Mucosa of stomach (tissue), 1 donor: ENCODE measurements around the gene CST9.

Experiments used
- H3K27me3 ChIP-seq: one replicate; pipeline ENCODE4 v1.7.0; 2013; ENCODE audit warnings: mild to moderate bottlenecking, low read length; ENCODE audit not compliant: control insufficient read depth, insufficient read depth
- H3K36me3 ChIP-seq: one replicate; pipeline ENCODE4 v1.7.0; 2013; ENCODE audit warnings: low read length; ENCODE audit not compliant: control insufficient read depth, insufficient read depth
- H3K4me1 ChIP-seq: one replicate; pipeline ENCODE4 v1.7.0; 2013; ENCODE audit warnings: mild to moderate bottlenecking, low read length; ENCODE audit not compliant: control insufficient read depth, insufficient read depth
- H3K4me3 ChIP-seq: one replicate; pipeline ENCODE4 v1.7.0; 2013; ENCODE audit warnings: low read length
- H3K9ac ChIP-seq: one replicate; pipeline ENCODE4 v1.7.0; 2013; ENCODE audit warnings: mild to moderate bottlenecking, low read length, moderate library complexity
- H3K9me3 ChIP-seq: one replicate; pipeline ENCODE4 v1.7.0; 2013; ENCODE audit warnings: mild to moderate bottlenecking, low read length, moderate library complexity; ENCODE audit not compliant: control insufficient read depth
- donor health status: Pancreatic carcinoma.

CST9 gene

DNA sequence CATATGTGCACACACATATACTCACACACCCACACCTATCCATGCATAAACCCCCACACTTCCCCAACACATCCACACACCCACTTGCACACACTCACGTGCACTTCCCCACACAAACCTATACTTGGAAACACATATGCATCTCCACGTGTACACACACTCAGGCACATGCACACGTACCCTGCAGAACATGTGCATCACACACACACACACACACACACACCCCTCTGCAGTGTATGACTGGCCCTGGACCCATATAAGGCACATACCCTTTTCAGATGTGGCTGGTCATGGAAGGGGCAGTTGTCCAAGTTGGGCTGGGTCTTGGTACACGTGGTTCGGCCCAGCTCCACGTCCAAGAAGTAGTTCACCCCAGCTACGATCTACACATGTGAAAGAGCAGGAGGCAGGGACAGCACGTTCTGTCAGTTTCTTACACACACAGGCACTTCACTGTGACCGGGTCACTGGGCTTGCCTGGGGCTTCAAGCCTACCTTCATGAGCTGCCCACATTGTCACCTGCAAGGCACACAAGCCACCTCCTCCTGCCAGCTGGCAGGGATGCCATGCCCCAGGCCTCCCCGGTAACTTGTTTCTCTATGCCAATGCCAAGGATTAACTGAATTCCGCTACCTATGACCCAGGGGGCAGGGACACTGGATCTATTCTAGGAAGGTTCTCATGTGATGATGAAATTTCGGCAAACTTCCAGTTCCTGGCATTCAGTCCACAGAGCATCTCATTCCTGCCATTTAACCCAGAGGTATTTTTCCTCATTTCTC, 29.5 kb upstream of the CST9 start:
- Histone ChIP-seq H3K4me3 (peak overlapping the region; percentile 19), H3K27me3 (no peaks in the 10 kb centered on the region), H3K9ac (no peak overlapping the region), H3K36me3 (peaks cover 17% of the 10 kb centered on the region), H3K9me3 (no peaks in the 10 kb centered on the region), H3K4me1 (peaks cover 34% of the 10 kb centered on the region)

GRCh38 chr20:23634044-23634801, 28.5 kb upstream of the CST9 start:
- Histone ChIP-seq H3K36me3 (peaks cover 17% of the 10 kb centered on the region), H3K4me3 (peak overlapping the region; percentile 19), H3K4me1 (peaks cover 44% of the 10 kb centered on the region)

GRCh38 chr20:23632711-23633573, 27.2 kb upstream of the CST9 start:
- Histone ChIP-seq H3K9ac (no peak overlapping the region), H3K36me3 (peaks cover 17% of the 10 kb centered on the region), H3K4me1 (peaks cover 44% of the 10 kb centered on the region), H3K9me3 (no peaks in the 10 kb centered on the region), H3K27me3 (no peaks in the 10 kb centered on the region), H3K4me3 (no peak overlapping the region)

More at GRCh38 chr20:23634044-23634801, 28.5 kb upstream of the CST9 start:
- no peaks in the 10 kb centered on the region for H3K9me3 ChIP-seq
- H3K27me3 ChIP-seq, result no peaks in the 10 kb centered on the region
- H3K9ac ChIP-seq, result no peak overlapping the region

- peaks cover 44% of the 10 kb centered on the region for H3K4me1 ChIP-seq
- H3K36me3 ChIP-seq, result peaks cover 17% of the 10 kb centered on the region
- no peak overlapping the region for H3K4me3 ChIP-seq
- no peaks in the 10 kb centered on the region for H3K9me3 ChIP-seq
- H3K27me3 ChIP-seq, result no peaks in the 10 kb centered on the region
- no peak overlapping the region for H3K9ac ChIP-seq
These were observed 26.4 kb upstream of the CST9 start for GRCh38 chr20:23631981-23632710.

- Histone ChIP-seq H3K4me1 (peaks cover 44% of the 10 kb centered on the region), H3K36me3 (peaks cover 17% of the 10 kb centered on the region), H3K9ac (no peak overlapping the region), H3K4me3 (no peak overlapping the region), H3K27me3 (no peaks in the 10 kb centered on the region), H3K9me3 (no peaks in the 10 kb centered on the region)
These were observed 25.6 kb upstream of the CST9 start for GRCh38 chr20:23631226-23631822.

DNA sequence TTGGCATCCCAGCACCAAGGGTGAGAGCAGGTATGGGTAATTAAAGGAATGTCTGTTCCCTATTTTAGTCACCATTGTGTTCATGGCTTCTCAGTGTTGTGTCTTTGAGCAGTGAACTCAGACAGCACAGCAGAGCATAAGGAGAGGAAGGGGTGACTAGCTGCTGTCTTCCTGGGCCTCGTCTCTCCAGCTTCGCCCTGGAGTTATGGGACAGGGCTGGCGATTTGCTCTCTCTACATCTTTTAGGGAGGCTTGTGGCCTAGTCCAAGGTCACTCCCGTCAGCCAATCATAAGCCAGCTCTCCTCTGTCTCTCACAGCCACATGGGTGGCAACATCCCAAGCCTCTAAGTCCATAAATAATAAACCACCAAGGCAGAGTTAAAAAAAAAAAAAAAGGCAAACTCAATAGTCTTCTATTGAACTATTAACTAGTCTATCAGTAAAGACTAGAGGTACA, 24.7 kb upstream of the CST9 start:
- H3K4me1 ChIP-seq, result peaks cover 42% of the 10 kb centered on the region
- no peaks in the 10 kb centered on the region for H3K9me3 ChIP-seq
- H3K36me3 ChIP-seq, result peaks cover 17% of the 10 kb centered on the region
- H3K27me3 ChIP-seq, result no peaks in the 10 kb centered on the region
- no peak overlapping the region for H3K9ac ChIP-seq
- H3K4me3 ChIP-seq, result no peak overlapping the region

DNA sequence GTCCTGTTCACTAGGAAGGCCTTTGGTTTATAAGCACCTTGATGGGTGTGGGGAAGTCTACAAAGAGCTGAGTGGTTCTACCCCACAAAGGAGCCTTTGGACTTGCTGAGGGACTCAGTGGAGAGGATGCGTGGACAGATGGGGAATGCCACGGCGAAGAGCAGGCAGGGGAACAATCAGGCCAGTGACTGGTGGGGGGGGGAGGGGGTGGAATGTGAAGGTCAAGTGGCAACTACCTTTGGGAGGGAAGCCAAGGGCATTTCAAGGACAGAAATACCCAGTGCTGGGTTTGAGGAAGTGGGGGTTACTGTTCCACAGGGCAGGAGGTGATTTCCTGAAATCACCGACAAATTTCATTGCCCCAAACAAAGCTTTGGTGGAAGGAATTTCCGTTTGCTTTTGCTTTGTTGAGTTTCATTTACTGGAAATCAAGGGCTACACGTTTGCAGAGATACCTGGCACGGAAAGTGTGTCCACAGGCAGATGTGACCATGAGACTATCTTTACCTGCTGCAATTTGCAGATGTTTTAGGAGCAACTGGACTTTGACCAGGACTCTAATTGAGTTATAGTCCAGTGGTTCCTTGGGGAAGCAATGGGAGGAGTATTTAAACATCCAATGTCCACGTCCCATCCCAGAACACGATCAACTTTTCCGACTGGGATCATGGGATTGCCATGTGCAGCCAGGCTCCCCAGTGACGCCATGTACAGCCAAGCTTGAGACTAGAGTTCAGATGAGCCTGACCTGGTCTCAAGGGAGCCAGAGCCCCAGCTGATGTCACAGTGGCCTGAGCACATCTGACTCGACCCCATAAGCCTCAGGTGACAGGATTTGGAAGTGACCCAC, 24.1 kb upstream of the CST9 start:
- peaks cover 35% of the 10 kb centered on the region for H3K4me1 ChIP-seq
- peak overlapping the region; percentile 16 for H3K9ac ChIP-seq
- H3K4me3 ChIP-seq, result no peak overlapping the region
- H3K36me3 ChIP-seq, result peaks cover 12% of the 10 kb centered on the region
- no peaks in the 10 kb centered on the region for H3K27me3 ChIP-seq
- no peaks in the 10 kb centered on the region for H3K9me3 ChIP-seq

- no peaks in the 10 kb centered on the region for H3K9me3 ChIP-seq
- H3K36me3 ChIP-seq, result peaks cover 7% of the 10 kb centered on the region
- H3K27me3 ChIP-seq, result no peaks in the 10 kb centered on the region
- no peak overlapping the region for H3K4me3 ChIP-seq
- H3K4me1 ChIP-seq, result peaks cover 28% of the 10 kb centered on the region
- peak overlapping the region; percentile 16 for H3K9ac ChIP-seq
These were observed 23.4 kb upstream of the CST9 start for GRCh38 chr20:23629017-23629541.

GRCh38 chr20:23628402-23629016, 22.8 kb upstream of the CST9 start:
- H3K36me3 ChIP-seq, result peaks cover 5% of the 10 kb centered on the region
- H3K4me3 ChIP-seq, result no peak overlapping the region
- H3K4me1 ChIP-seq, result peaks cover 27% of the 10 kb centered on the region
- no peak overlapping the region for H3K9ac ChIP-seq
- H3K27me3 ChIP-seq, result no peaks in the 10 kb centered on the region
- no peaks in the 10 kb centered on the region for H3K9me3 ChIP-seq

- Histone ChIP-seq H3K4me3 (no peak overlapping the region), H3K9me3 (no peaks in the 10 kb centered on the region), H3K4me1 (peaks cover 35% of the 10 kb centered on the region)
These were observed 21.8 kb upstream of the CST9 start for GRCh38 chr20:23627501-23627900.

More at GRCh38 chr20:23627501-23627900, 21.8 kb upstream of the CST9 start:
- Histone ChIP-seq H3K36me3 (no peaks in the 10 kb centered on the region), H3K9ac (no peak overlapping the region), H3K27me3 (no peaks in the 10 kb centered on the region)
